Transverse colon (tissue), 4 donors: ENCODE measurements around the gene MPPED1. TPM values are rescaled to one million over a fixed set of nuclear protein-coding genes. Genes with fewer than 3 reads are reported as not detected.

ENCODE experiments used
- DNase-seq: peaks from one replicate; pipeline ENCODE4 v3.0.0-alpha.2; 2019
- H3K27ac ChIP-seq, 4 donors: fragments of 200-600 bp; sonication (generic); 2 replicates each; pipeline ENCODE4 v1.5.1; 2016 to 2018; ENCODE audit warnings: inconsistent platforms in 4 of 4
- H3K27me3 ChIP-seq: fragments of 200-600 bp; sonication (generic); 2 replicates; pipeline ENCODE4 v1.5.1; 2017; ENCODE audit warnings: inconsistent platforms
- H3K36me3 ChIP-seq, 4 donors: fragments of 200-600 bp; sonication (generic); 2 replicates each; pipeline ENCODE4 v1.5.1; 2017 to 2019; ENCODE audit warnings: inconsistent platforms in 4 of 4
- H3K4me1 ChIP-seq, 4 donors: fragments of 200-600 bp; sonication (generic); 2 replicates each; pipeline ENCODE4 v1.5.1; 2017 to 2020; ENCODE audit warnings: inconsistent platforms in 4 of 4
- H3K4me3 ChIP-seq, 4 donors: fragments of 200-600 bp; sonication (generic); 1 replicate in 1 of 4; 2 replicates in 3 of 4; pipeline versions ENCODE4 v1.5.1 to v1.6.1; 2017 to 2019; ENCODE audit warnings: inconsistent platforms in 4 of 4
- H3K9me3 ChIP-seq, 2 donors: fragments of 200-600 bp; sonication (generic); 2 replicates each; pipeline ENCODE4 v1.5.1; 2017 to 2019; ENCODE audit warnings: inconsistent platforms in 2 of 2
- EP300 ChIP-seq: sonication (generic); formaldehyde crosslinking; IDR thresholded peaks from one replicate; pipeline ENCODE4 v1.6.1; 2017; ENCODE audit warnings: antibody characterized with exemption, low read depth
- POLR2A ChIP-seq: fragments of 450-650 bp; IDR thresholded peaks from one replicate; pipeline ENCODE4 v1.6.1; 2016; ENCODE audit warnings: antibody characterized with exemption, mild to moderate bottlenecking, moderate library complexity
- POLR2AphosphoS5 ChIP-seq, 3 donors: sonication (generic); formaldehyde crosslinking; IDR thresholded peaks; one replicate each; pipeline ENCODE4 v1.6.1; 2016; ENCODE audit warnings: antibody characterized with exemption in 3 of 3
- WGBS, 2 donors: methylation state at CpG; one replicate each; pipeline ENCODE4 v1.1.5; 2018; ENCODE audit warnings: low coverage in 1 of 2; 5-methylcytosine and 5-hydroxymethylcytosine counted together
- in situ Hi-C, 4 donors: fragments of 200-750 bp; cut with MboI; loops; one replicate each; pipeline versions ENCODE4 v1.15.0 to v1.15.1; 2017; ENCODE audit warnings: low sequenced_read_pairs in 3 of 4, low pct_ligation_motif_present in 1 of 4, low pct_unique_long_range_greater_than_20kb in 1 of 4
- intact Hi-C: fragments of 100-400 bp; cut with DNase I; formaldehyde crosslinking; loops from one replicate; pipeline ENCODE4 v1.15.1; 2023; ENCODE audit warnings: low total_unique reads
- total RNA-seq, 4 donors: library from RNA; depleted of rRNA; stranded (reverse); fragments of >200 nt; gene quantifications; one replicate each; pipeline ENCODE4 v1.1.0, GENCODE V29; 2016
- TF ChIP-seq, protein P1 (sequence below), 5 experiments: fragments of 200-600 bp in 3 of 5; fragments of 450-650 bp in 2 of 5; sonication (generic) in 3 of 5; IDR thresholded peaks; 1 replicate in 2 of 5; 2 replicates in 3 of 5; pipeline ENCODE4 v1.5.1; 2016 to 2017; ENCODE audit warnings: antibody characterized with exemption in 5 of 5, inconsistent platforms in 3 of 5, mild to moderate bottlenecking in 2 of 5, moderate library complexity in 1 of 5

MPPED1 gene
- total RNA-seq, 4 donors from 2014 or later, result not detected

DNA sequence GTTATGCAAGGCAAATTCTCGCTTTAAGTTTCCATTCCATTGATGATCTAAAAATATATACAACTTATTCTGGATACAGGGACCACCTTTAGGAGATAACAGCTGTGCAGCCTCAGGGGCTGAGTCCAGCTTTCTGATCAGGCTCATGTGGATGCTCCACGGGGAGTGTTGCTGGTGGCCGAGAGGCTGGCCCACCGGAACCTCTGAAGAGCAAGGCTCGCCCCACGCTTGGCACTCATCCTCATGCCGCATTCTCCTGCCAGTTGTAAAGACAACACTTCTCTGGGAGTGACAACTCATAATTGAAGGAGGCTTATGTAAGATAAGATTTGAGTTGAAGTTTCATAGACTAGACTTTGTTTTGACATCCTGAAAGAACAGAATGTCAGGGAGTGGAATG, 123.5 kb downstream of the MPPED1 start:
- Histone ChIP-seq H3K27me3 (no peaks in the 10 kb centered on the region), H3K36me3 (no peaks in the 10 kb centered on the region), H3K27ac (no peak overlapping the region), H3K4me1 (no peaks in the 10 kb centered on the region), H3K4me3 (no peak overlapping the region), H3K9me3 (no peaks in the 10 kb centered on the region)
- WGBS, 2 donors, result 93 to 100% methylated on average over 5 to 7 of the region's 7 CpGs
- no peak for DNase-seq
- TF ChIP-seq POLR2AphosphoS5 (IDR thresholded peaks at IDR 0.05) (no peak), POLR2A (no peak), EP300 (no peak)
- TF ChIP-seq, protein P1, sequence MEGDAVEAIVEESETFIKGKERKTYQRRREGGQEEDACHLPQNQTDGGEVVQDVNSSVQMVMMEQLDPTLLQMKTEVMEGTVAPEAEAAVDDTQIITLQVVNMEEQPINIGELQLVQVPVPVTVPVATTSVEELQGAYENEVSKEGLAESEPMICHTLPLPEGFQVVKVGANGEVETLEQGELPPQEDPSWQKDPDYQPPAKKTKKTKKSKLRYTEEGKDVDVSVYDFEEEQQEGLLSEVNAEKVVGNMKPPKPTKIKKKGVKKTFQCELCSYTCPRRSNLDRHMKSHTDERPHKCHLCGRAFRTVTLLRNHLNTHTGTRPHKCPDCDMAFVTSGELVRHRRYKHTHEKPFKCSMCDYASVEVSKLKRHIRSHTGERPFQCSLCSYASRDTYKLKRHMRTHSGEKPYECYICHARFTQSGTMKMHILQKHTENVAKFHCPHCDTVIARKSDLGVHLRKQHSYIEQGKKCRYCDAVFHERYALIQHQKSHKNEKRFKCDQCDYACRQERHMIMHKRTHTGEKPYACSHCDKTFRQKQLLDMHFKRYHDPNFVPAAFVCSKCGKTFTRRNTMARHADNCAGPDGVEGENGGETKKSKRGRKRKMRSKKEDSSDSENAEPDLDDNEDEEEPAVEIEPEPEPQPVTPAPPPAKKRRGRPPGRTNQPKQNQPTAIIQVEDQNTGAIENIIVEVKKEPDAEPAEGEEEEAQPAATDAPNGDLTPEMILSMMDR (IDR thresholded peaks at IDR 0.05), result no peak
- intact Hi-C loops, result no loop called here
- in situ Hi-C loops, result no loop called here

GRCh38 chr22:43535741-43536140, 123.9 kb downstream of the MPPED1 start:
- TF ChIP-seq POLR2A, result no peak
- TF ChIP-seq EP300, result no peak
- TF ChIP-seq, protein P1 (IDR thresholded peaks at IDR 0.05), result no peak
- no peak for TF ChIP-seq POLR2AphosphoS5 (IDR thresholded peaks at IDR 0.05)

GRCh38 chr22:43537019-43537585, 125.3 kb downstream of the MPPED1 start:
- Histone ChIP-seq H3K9me3 (no peaks in the 10 kb centered on the region), H3K27ac (no peak overlapping the region), H3K36me3 (no peaks in the 10 kb centered on the region), H3K4me1 (no peaks in the 10 kb centered on the region), H3K27me3 (no peaks in the 10 kb centered on the region), H3K4me3 (no peak overlapping the region)
- WGBS, 2 donors, result 82 to 100% methylated on average over 4 to 14 of the region's 14 CpGs
- in situ Hi-C loops, result no loop called here
- DNase-seq, result no peak
- intact Hi-C loops, result no loop called here
- TF ChIP-seq, protein P1 (IDR thresholded peaks at IDR 0.05), result no peak
- TF ChIP-seq POLR2AphosphoS5 (IDR thresholded peaks at IDR 0.05) (no peak), EP300 (no peak), POLR2A (no peak)

More at GRCh38 chr22:43535741-43536140, 123.9 kb downstream of the MPPED1 start:
- DNase-seq, result no peak
- Histone ChIP-seq H3K4me3 (no peak overlapping the region), H3K36me3 (no peaks in the 10 kb centered on the region), H3K27ac (no peak overlapping the region), H3K27me3 (no peaks in the 10 kb centered on the region), H3K4me1 (no peaks in the 10 kb centered on the region), H3K9me3 (no peaks in the 10 kb centered on the region)
- in situ Hi-C loops, result no loop called here
- intact Hi-C loops, result no loop called here
- 71 to 75% methylated on average over 4 to 5 of the region's 5 CpGs for WGBS, 2 donors

DNA sequence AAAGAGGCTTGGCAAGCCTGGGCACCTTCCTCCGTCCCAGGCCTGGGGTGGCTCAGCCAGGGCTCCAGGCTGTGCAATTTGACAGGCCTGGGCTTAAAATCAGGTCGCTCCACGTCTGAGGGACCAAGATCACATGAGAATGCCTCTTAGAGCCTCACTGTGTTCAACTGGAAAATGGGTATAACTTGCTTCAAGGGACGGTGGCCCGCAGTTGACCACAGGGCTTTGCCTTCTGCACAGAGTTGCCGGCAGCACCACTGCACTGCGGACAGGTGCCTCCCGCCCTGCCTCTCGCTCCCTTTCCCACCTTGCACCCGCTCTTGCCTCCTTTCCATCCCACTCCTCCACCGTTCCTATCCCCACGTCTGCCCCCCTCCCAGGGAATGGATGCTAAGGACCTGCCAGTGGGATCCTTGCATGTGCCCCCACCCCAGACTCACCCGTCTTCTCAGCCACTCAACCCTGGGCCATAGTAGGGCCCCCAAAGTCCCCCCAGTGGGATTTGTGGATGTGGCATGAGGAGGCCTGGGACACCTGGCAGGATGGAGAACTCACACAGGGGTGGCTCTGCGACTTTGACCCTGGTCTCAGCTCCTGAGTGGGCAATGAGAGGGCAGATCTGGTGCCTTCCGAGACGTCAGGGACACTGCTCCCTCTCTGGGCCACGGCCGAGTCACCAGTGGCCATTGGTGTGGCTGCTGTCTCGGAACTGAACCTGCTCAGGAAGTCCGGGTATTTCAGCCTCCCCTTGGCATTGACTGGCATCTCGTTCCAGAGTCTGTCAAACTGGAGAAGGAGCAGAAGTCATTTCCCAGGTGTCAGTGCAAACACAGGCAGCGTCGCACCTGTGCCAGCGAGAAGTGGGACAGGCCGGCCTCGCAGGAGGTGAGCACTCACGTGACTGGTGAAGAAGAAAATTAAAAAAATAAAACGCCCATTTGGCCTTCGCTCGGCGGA, 128.0 kb downstream of the MPPED1 start:
- Histone ChIP-seq H3K27ac (no peak overlapping the region), H3K9me3 (no peaks in the 10 kb centered on the region), H3K36me3 (no peaks in the 10 kb centered on the region), H3K27me3 (no peaks in the 10 kb centered on the region), H3K4me3 (no peak overlapping the region), H3K4me1 (no peaks in the 10 kb centered on the region)
- in situ Hi-C loops, result no loop called here
- DNase-seq, result no peak
- WGBS, 2 donors, result 86 to 88% methylated on average over 13 to 30 of the region's 31 CpGs
- TF ChIP-seq POLR2A, result no peak
- no peak for TF ChIP-seq EP300
- TF ChIP-seq, protein P1 (IDR thresholded peaks at IDR 0.05), result no peak
- TF ChIP-seq POLR2AphosphoS5 (IDR thresholded peaks at IDR 0.05), result no peak
- intact Hi-C loops, result no loop called here
